HG03045 (cell line): ENCODE results near the gene ASTN2.
"Not testable (repeated sequence)": the region's sequence is repeated elsewhere in the genome, so short reads cannot be mapped to it uniquely, and the experiment has no call there.

Experiments
- ATAC-seq: cut with Tn5 transposase; IDR thresholded peaks from one replicate; pipeline ENCODE4 v1.9.1; 2021; ENCODE audit warnings: mild to moderate bottlenecking, moderate library complexity; ENCODE audit not compliant: unreplicated experiment

ASTN2 gene

DNA sequence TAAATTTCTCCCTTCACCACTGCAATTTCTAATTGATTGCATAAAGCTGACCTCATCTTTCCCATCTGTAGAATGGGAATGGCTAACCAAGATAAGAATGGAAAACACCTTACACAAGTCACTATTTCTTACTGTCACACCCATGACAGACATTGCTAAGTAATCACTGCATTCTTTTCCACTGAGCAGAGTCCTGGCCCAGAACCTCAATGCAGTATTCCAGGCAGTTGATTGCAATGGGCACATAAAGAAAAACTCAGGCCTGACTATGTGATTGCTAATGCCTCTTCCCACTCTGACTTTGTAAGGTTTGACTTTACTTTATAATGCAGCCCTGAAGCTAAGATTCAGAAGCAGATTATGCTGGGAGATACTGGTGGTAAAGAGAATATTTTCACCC, 698.4 kb downstream of the ASTN2 start:
- no peak for ATAC-seq

DNA sequence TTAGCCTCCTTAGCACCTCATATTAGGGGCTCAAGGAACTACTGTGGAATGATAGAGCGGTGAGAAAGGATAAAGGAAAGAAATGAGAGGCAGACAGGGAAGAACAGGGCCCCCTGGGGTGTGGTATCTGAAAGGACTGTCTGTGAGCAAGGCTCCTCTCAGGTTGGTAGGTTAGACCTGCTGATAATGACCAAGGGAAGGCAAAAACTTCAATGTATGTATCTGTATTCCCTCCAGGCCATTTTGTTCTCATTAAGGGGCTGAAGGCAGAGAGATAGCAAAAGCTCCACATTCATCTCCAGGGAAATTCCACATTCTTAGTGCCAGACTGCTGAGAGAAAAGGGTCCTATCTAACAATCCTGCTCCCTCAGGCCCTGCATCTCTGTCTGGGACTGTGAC, 699.1 kb downstream of the ASTN2 start:
- no peak for ATAC-seq

DNA sequence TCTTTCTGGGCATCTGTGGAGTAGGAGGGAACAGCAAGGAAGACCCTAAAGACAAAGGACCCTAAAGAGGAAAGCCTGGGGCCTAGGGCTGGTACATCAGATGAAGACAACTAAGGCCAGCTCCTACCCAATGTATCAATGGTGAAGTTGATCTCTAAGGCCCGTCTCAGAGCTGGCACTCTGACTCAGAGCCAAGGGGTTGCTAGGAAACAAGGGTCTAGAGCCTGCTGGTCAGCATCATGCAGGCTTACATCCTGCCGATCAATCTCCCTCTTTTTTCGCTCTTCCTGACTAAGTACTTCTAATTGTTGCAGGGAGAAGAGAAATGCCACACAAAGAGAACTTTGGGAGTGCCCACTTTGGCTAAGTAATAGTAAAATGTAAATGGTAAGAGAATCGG, 701.6 kb downstream of the ASTN2 start:
- ATAC-seq: no peak

- ATAC-seq: no peak
Observed at GRCh38 chr9:116712781-116713180, 702.1 kb downstream of the ASTN2 start.

- no peak for ATAC-seq
Observed at GRCh38 chr9:116706310-116707290, 708.3 kb downstream of the ASTN2 start.

- ATAC-seq: no peak
Observed at GRCh38 chr9:116705531-116705930, 709.3 kb downstream of the ASTN2 start.

DNA sequence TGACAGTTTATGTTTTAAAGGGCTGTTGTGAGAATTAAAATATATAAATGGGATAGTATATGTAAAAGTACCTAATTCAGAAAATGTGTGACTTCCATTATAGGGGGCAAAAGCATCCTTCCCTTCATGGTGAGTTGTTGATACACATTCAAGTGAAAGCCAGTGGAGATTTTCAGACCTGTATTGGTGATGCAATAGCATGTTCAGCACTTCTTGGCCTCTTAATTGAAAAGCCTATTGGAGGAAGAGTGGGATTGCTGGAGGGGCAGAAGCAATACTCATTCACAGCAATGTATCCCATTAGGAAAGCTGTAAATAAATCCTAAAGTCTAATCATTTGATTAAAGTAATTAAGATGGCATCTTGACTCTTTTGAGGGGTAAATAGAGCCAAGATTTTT, 710.4 kb downstream of the ASTN2 start:
- no peak for ATAC-seq

DNA sequence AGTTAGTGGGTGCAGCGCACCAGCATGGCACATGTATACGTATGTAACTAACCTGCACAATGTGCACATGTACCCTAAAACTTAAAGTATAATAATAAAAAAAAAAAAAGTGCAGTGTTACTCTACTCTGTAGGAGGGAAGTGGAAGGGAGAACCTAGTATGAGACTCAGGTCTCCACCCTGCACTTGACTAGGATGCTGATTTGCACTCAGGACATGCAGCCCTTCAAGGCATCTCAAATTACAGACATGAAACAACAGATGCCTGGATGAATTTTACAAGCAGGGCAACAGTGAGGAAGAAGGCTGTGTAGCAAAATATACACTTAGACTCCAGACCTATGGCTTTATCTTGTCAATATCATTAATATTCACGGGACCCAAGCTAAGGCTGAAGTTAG, 711.2 kb downstream of the ASTN2 start:
- ATAC-seq: no peak

- no peak for ATAC-seq
Observed at GRCh38 chr9:116701940-116702642, 712.8 kb downstream of the ASTN2 start.

DNA sequence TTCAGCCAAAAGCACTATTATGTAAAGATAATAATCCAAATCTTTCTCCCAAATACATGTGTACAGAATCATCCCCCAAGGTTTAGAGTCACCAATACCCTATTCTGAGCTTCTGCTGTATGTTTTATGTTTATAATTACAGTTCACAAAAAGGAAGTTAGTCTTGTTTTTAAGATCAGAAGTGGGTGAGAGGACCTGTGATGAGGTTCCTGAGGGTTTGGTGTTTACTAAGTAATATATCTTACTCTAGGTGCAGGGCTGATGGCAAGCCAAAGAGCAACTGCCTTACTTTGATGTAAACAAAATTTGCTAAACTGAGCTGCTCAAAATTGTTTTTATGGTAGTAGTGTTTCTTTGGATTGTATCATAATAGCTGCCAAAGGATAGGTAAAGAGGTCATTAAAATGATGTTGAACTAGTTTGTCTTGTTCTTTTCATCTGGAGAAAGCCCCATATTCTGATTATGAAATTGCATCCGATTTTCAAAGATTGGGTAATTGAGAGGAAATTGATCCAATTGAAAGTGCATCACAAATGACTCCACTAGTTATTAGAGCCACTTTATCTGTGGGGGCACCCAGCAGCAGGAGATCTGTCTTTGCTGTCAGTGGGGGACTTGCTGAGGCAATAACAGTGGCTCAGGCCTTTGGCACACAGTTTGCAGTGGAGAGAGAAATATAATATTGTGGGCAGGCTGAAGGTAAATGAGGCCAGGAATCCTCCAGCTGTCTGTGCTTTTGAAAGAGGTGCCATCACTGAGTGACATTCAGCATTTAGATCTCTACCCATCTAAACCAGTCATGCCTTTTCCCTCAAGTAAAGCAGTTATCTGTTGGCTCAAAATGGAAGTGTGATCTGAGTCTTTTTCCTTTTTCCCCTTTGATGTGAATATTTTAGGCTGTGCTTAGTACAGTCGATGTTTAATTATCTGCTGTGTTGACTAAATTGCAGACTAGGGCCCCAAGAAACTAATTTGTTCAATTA, 713.7 kb downstream of the ASTN2 start:
- no peak for ATAC-seq

DNA sequence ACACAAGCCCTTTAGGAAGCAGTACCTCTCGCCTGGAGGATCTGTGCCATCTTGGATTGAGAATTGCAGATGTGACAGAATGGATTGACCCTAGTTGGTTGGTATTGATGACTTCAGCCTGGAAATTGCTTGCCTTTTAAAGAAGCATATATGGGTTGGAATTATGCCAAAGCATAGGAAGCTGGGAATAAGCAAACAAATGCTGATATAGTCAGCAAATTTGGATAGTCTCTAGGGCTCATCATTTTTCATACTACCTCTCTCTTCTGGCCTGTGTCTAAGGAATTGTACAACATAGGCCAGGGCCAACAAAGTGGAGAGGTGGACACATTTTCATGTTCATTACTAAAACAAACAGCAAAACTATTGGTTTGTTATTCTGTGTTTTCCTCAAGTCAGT, 714.6 kb downstream of the ASTN2 start:
- no peak for ATAC-seq

DNA sequence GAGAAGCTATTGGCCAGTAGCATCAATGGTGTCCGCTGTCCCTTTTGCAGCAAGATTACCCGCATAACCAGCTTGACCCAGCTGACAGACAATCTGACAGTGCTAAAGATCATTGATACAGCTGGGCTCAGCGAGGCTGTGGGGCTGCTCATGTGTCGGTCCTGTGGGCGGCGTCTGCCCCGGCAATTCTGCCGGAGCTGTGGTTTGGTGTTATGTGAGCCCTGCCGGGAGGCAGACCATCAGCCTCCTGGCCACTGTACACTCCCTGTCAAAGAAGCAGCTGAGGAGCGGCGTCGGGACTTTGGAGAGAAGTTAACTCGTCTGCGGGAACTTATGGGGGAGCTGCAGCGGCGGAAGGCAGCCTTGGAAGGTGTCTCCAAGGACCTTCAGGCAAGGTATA, 717.0 kb downstream of the ASTN2 start:
- ATAC-seq: no peak

DNA sequence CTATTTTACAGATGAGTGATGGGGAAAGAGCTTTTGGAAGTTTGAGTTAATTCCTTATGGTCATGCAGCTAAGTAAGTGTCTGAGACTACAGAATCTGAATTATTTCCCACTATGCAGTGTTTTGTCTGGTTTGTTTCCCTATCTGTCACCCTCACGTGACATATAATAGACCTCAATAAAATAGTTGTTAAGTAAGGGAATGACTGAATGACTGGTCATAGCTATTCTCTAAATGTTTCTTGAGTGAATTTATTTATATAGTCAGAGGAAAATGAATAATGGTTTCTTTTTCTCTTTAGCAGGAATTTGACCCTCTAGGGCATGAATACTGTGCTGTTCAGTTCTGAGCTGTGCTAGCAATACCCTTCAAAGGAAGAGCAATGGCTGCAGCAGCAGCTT, 717.5 kb downstream of the ASTN2 start:
- no peak for ATAC-seq

DNA sequence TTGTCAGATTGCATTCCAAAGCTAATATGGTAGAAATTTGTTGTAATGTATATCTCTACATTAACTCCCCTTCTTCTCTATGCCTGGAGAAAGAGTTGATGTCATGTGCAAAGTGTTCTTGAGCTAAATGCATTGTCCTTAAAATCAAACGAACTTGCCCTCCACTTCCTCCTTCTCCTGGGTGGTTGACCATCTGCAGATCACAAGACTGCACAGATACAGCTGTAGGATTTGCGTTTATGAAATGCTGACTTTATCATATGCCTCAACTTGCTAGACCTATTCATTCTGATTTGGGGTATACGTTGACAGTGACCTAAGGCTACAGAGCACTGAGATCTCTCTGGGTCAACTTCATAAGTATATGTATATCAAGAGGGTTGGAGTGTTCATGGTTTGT, 719.4 kb downstream of the ASTN2 start:
- ATAC-seq: no peak

DNA sequence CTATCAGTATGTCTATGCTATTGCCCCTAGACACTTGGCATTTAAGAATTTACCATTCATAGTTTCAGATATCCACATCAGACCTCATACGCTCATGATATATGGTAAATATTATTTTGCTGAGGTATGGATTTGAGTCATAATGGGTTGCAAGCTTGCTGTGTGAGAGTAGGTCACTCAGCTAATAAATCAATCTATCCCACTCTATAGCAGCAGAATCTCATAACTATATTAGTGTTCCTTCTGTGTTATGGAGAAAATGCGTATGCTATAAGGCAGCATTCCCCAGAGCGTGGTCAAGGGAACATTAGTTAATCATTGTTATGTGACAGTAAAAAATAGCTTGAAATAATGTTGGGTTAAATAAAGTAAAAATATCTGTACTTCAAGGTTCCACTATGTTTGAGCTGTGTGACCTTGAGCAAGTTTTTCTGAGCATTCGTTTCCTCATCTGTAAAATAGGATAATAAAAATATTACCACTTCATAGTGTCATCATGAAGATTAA, 720.0 kb downstream of the ASTN2 start:
- no peak for ATAC-seq

- ATAC-seq: peak; percentile 22
Observed at GRCh38 chr9:116693233-116693731, 721.6 kb downstream of the ASTN2 start.

GRCh38 chr9:116692616-116693015, 722.2 kb downstream of the ASTN2 start:
- ATAC-seq: no peak

DNA sequence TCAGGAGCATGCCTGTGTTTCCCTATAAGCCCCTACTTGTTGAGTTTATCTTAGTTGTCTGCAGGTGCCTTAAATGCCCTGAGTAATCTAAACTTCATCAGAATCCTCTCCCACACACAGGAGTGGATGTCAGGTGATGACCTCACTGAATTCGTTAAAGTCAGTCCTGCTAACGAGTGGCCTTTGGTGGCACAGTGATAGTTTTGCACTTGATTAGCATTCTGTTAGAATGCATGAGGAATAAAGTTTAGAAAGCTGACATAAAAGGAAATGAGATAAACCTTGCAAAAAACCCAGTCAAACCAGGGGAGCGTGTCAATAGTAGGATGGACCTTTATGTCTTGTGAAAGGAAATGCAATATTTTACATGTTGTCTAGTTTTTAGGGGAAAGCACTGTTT, 723.2 kb downstream of the ASTN2 start:
- no peak for ATAC-seq

DNA sequence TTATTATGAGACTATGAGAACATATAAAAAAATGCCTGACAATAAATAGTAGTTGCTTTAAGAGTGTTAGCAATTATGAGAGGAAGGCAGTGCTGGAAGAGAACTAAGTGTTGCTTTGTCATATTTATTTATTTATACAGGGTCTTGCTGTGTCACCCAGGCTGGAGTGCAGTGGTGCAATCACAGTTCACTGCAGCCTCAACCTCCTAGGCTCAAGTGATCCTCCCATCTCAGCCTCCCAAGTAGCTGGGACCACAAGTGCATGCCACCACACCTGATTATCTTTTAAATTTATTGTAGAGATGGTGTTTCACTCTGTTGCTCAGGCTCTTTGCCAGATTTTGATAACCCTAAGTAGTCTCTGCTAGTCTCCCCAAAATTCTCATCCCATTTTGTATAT, 724.1 kb downstream of the ASTN2 start:
- ATAC-seq: not testable (repeated sequence)

DNA sequence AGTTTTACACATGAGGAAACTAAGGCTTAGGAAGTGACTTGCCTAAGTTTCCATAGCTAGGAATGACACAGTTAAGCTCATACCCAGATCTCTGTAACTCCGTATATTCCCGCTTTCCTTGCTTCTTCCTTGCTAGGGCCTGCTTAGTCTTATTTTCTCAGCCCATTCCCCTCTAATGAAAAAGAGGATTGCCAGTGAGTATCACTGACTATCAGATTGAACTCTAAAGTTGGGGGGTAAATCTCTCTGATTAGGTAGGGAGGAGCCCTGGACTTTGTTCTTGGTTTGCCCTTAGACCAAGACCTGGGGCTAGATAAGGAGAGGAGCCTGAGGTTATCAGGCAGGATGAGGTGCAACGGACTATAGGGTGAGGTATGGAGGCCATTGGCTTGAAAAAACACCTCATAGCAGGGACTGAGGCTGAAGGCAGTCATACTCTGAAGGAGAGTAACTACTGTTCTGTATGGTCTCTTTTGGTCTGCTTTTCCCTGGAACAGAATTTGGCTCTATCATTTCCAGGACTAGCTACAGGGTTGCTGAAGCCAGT, 725.3 kb downstream of the ASTN2 start:
- ATAC-seq: no peak
